HepG2 (cell line): ENCODE results near the gene SIVA1. TPM values are rescaled to one million over a fixed set of nuclear protein-coding genes. Genes with fewer than 3 reads are reported as not detected.
A peak's percentile ranks its signal among the peaks of the same experiment; 100 is the strongest.

Experiments
- ARNT2 ChIP-seq: sonication (generic); formaldehyde crosslinking; IDR thresholded peaks from 2 replicates; pipeline ENCODE4 v1.8.0; 2022; ENCODE audit warnings: mild to moderate bottlenecking, low read depth, missing genetic modification reagents, moderate library complexity
- CREM ChIP-seq, 2 experiments: sonication (generic) in 1 of 2; formaldehyde crosslinking in 1 of 2; IDR thresholded peaks; 2 replicates each; pipeline versions ENCODE4 v1.4.0 to v1.6.1; 2016 to 2020; ENCODE audit warnings: antibody characterized with exemption in 1 of 2, mild to moderate bottlenecking in 1 of 2, missing genetic modification reagents in 1 of 2
- FOXJ3 ChIP-seq: sonication (generic); formaldehyde crosslinking; IDR thresholded peaks from 2 replicates; pipeline ENCODE4 v1.4.0; 2020; ENCODE audit warnings: missing genetic modification reagents, mild to moderate bottlenecking, borderline replicate concordance
- HNF1A ChIP-seq, 2 experiments: sonication (generic) in 1 of 2; formaldehyde crosslinking in 1 of 2; IDR thresholded peaks; 2 replicates each; pipeline versions ENCODE4 v1.4.0 to v1.6.1; 2016 to 2020; ENCODE audit warnings: borderline replicate concordance in 1 of 2, low read depth in 1 of 2, mild to moderate bottlenecking in 1 of 2, missing genetic modification reagents in 1 of 2
- HNF1B ChIP-seq: sonication (generic); formaldehyde crosslinking; IDR thresholded peaks from 2 replicates; pipeline ENCODE4 v1.5.1; 2020; ENCODE audit warnings: mild to moderate bottlenecking, moderate library complexity, missing genetic modification reagents
- IRF2 ChIP-seq: IDR thresholded peaks from 2 replicates; pipeline ENCODE4 v1.6.1; 2018; ENCODE audit warnings: missing genetic modification reagents, missing compliant biosample characterization
- NFATC3 ChIP-seq: sonication (generic); formaldehyde crosslinking; IDR thresholded peaks from 2 replicates; pipeline ENCODE4 v1.5.1; 2020; ENCODE audit warnings: mild to moderate bottlenecking, missing genetic modification reagents
- PITX1 ChIP-seq: sonication (generic); formaldehyde crosslinking; IDR thresholded peaks from 2 replicates; pipeline ENCODE4 v1.5.1; 2020; ENCODE audit warnings: mild to moderate bottlenecking, missing genetic modification reagents
- SNAI1 ChIP-seq: sonication (generic); formaldehyde crosslinking; IDR thresholded peaks from 2 replicates; pipeline ENCODE4 v1.5.0; 2020; ENCODE audit warnings: mild to moderate bottlenecking, missing genetic modification reagents, borderline replicate concordance
- THYN1 ChIP-seq: sonication (generic); formaldehyde crosslinking; IDR thresholded peaks from 2 replicates; pipeline ENCODE4 v1.8.1; 2023; ENCODE audit warnings: low read depth, mild to moderate bottlenecking, moderate library complexity, missing genetic modification reagents, borderline replicate concordance
- ZFP90 ChIP-seq: sonication (generic); formaldehyde crosslinking; IDR thresholded peaks from 2 replicates; pipeline ENCODE4 v1.8.0; 2022; ENCODE audit warnings: missing genetic modification reagents, mild to moderate bottlenecking, inconsistent platforms, borderline replicate concordance
- ZNF468 ChIP-seq: sonication (generic); formaldehyde crosslinking; IDR thresholded peaks from 2 replicates; pipeline ENCODE4 v1.8.0; 2022; ENCODE audit warnings: mild to moderate bottlenecking, moderate library complexity, missing genetic modification reagents
- ZNF75D ChIP-seq: sonication (generic); formaldehyde crosslinking; IDR thresholded peaks from 2 replicates; pipeline ENCODE4 v1.8.1; 2023; ENCODE audit warnings: missing genetic modification reagents, mild to moderate bottlenecking, borderline replicate concordance
- ZNF775 ChIP-seq: sonication (generic); formaldehyde crosslinking; IDR thresholded peaks from 2 replicates; pipeline ENCODE4 v1.4.0; 2020; ENCODE audit warnings: missing genetic modification reagents, mild to moderate bottlenecking, moderate library complexity, borderline replicate concordance
- ZNF790 ChIP-seq: sonication (generic); formaldehyde crosslinking; IDR thresholded peaks from 2 replicates; pipeline ENCODE4 v1.8.0; 2022; ENCODE audit warnings: missing genetic modification reagents, mild to moderate bottlenecking, borderline replicate concordance
- polyA plus RNA-seq, 8 experiments: library from polyadenylated mRNA; depleted of rRNA in 3 of 8; stranded (reverse) in 7 of 8; unstranded in 1 of 8; fragments of >200 nt; fragmentation: Illumina TruSeq in 4 of 8; extraction: Trizol in 4 of 8; gene quantifications; 2 replicates each; pipeline versions ENCODE4 v1.2.1 to v1.2.3, GENCODE V29; 2011 to 2016; ENCODE audit warnings: low read depth in 4 of 8, missing spikeins in 1 of 8, mixed read lengths in 1 of 8; ENCODE audit not compliant: insufficient read depth in 1 of 8
- total RNA-seq, 5 experiments: library from RNA; depleted of rRNA; stranded (reverse); fragments of >200 nt; fragmentation: Illumina TruSeq; extraction: Trizol; gene quantifications; 2 replicates each; pipeline ENCODE4 v1.2.3, GENCODE V29; 2016; ENCODE audit warnings: low read depth in 1 of 5
- TF ChIP-seq, protein P1 (sequence below): sonication (generic); formaldehyde crosslinking; IDR thresholded peaks from 2 replicates; pipeline ENCODE4 v1.8.1; 2022; ENCODE audit warnings: mild to moderate bottlenecking, missing genetic modification reagents
- TF ChIP-seq, protein P2 (sequence below): IDR thresholded peaks from 2 replicates; pipeline ENCODE4 v1.6.1; 2016; ENCODE audit warnings: low read depth, borderline replicate concordance
- TF ChIP-seq, protein P3 (sequence below): IDR thresholded peaks from 2 replicates; pipeline ENCODE4 v1.6.1; 2016; ENCODE audit warnings: missing genetic modification reagents, missing compliant biosample characterization

The SIVA1 gene
- total and polyA plus RNA-seq, 2 of the 13 experiments (the other 11 are each of a cell fraction or from before 2014, with no cell fraction given), result 123 to 186 TPM

- TF ChIP-seq HNF1A (IDR thresholded peaks at IDR 0.05; ENCODE audit: low read depth) (no peak), HNF1A (CRISPR knock-in tag; IDR thresholded peaks at IDR 0.05; ENCODE audit: borderline replicate concordance) (0 out of 2 replicates have a peak, but pooled peaks have one; percentile 37), ZNF468 (CRISPR knock-in tag) (no peak), THYN1 (CRISPR knock-in tag) (no peak), HNF1B (CRISPR knock-in tag) (no peak), ZNF775 (CRISPR knock-in tag) (no peak), PITX1 (CRISPR knock-in tag) (peak; percentile 44; the same call in 1 of the 2 replicates), IRF2 (CRISPR knock-in tag) (no peak), CREM (IDR thresholded peaks at IDR 0.05) (no peak), CREM (CRISPR knock-in tag; IDR thresholded peaks at IDR 0.05) (no peak), NFATC3 (CRISPR knock-in tag) (no peak), ZNF75D (CRISPR knock-in tag) (no peak), ZNF790 (CRISPR knock-in tag) (no peak), ZFP90 (CRISPR knock-in tag) (no peak), ARNT2 (CRISPR knock-in tag) (no peak), FOXJ3 (CRISPR knock-in tag) (no peak), SNAI1 (CRISPR knock-in tag) (no peak)
- TF ChIP-seq, protein P1, sequence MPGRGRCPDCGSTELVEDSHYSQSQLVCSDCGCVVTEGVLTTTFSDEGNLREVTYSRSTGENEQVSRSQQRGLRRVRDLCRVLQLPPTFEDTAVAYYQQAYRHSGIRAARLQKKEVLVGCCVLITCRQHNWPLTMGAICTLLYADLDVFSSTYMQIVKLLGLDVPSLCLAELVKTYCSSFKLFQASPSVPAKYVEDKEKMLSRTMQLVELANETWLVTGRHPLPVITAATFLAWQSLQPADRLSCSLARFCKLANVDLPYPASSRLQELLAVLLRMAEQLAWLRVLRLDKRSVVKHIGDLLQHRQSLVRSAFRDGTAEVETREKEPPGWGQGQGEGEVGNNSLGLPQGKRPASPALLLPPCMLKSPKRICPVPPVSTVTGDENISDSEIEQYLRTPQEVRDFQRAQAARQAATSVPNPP (CRISPR knock-in tag), result no peak
- TF ChIP-seq, protein P2, sequence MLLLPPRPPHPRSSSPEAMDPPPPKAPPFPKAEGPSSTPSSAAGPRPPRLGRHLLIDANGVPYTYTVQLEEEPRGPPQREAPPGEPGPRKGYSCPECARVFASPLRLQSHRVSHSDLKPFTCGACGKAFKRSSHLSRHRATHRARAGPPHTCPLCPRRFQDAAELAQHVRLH (CRISPR knock-in tag), result no peak
- TF ChIP-seq, protein P3, sequence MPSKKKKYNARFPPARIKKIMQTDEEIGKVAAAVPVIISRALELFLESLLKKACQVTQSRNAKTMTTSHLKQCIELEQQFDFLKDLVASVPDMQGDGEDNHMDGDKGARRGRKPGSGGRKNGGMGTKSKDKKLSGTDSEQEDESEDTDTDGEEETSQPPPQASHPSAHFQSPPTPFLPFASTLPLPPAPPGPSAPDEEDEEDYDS (CRISPR knock-in tag), result no peak
These were observed 44.4 kb downstream of the SIVA1 start (continued) for GRCh38 chr14:104797115-104798044.
